CD4-positive, alpha-beta T cell treated with Interleukin-15 for 1 hour (primary cell): ENCODE results near the gene MATN1.

Experiments
- DNase-seq: peaks from one replicate; pipeline ENCODE4 v3.0.0-alpha.2; 2020

MATN1 gene

DNA sequence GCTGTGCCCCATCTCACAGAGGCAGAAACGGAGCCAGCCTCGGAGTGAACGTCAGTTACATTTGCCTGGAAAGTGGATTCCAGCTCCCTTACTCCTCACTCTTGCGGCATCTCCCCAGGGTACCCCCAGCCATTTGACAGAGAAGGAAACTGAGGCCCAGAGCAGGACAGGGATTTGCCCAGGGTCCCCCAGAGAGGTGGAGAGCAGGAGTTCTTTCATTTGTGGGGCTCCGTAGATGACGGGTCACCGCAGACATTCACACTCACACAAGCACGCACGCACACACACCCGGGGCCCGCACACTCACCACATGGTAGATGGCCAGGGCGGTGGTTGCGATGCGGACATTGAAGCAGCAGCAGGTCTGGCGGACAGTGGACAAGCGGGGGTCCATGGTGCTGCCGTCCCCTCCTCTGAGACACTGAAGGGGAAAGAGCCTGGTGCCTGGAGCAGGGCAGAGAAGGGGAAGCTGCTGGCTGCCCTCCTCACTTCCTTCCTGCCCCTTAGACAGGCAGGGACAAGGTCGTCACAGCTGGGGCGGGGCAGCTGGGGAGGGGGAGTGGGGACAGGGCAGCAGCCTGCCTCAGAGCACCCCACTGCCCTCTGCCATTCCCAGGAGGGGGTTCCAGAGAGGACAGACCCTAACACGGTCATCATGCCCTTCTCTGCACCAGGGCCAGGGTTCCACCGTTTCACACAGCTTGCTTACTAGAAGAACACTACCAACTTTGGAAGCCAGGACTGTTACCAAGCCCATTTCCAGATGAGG, 34.2 kb upstream of the MATN1 start, which contains the start of gene LAPTM5:
Gene LAPTM5, minus strand, starts transcription at position 423 of the 769 bp plus-strand sequence. Its CDS starts 29 bp downstream, at position 394.
- DNase-seq = peak; percentile 85

DNA sequence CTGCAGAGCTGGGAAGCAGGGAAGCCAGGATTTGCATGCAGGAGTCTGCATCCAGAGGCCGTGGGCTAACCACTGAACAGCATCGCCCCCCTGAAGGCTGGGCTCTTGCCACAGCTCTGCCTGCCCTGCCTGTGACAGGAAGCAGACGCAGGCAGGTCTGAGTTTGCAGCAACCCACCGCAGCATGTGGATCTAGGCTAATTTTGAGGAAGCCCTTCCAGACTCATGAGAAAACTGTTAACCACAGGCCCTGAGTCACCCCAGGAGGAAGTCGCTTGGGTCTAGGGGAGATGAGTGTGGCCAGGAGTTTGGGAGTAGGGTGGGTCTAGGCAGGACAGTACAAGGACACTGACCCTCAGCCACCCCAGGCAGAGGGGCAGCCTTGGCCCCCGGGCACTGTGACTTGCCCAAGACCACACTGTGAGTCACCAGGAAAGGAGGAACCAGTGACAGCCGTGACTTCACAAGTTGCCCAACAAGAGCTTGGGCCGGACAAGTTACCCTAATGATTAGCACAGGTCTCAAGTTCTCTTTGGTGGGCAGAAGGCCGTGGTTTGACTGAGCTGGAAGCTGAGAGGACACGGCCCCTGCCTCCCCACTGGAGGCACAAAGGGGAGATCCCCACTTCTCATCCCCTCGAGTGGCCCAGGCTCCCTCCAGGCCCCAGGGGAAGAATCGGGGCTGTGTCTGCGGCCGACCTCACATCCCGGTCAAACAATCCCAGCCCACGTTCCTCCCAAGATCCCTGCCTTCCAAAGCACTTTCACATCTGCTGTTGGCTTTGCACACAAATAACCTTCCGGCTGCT, 33.4 kb upstream of the MATN1 start:
- DNase-seq = peak; percentile 92

DNA sequence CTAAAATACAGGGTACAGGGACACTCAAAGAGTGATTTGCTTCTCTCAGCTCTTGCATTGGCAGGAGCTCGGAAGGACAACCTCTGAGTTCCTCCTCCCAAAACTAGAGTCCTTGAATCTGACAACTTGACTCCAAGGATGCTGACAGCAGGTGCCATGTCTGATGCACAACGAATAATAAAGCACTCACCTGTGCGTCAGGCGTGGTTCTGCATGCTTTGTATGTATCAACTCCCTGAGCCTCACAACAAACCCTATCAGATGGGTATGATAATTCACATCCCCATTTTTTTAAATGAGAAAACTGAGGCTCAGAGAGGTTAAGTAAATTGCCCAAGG, 32.8 kb upstream of the MATN1 start:
- no peak for DNase-seq

DNA sequence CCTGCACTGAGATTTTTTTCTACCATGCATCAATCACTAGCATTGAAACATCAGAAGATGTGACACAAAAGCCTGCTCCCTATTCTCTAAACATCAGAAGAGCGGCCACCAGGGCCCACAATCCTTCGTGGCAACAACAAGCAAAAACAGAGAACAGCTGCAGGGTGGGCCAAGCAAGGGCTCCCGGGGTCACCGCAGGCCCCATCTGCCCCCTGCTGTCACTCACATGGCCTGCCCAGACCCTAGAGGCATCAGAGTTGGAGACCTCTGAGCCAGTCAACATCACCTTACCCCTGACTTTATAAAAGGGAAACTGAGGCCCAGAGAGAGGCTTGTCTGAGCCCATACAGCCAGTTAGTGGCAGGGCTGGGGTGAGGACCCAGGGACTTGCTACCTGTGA, 32.4 kb upstream of the MATN1 start:
- DNase-seq = no peak

DNA sequence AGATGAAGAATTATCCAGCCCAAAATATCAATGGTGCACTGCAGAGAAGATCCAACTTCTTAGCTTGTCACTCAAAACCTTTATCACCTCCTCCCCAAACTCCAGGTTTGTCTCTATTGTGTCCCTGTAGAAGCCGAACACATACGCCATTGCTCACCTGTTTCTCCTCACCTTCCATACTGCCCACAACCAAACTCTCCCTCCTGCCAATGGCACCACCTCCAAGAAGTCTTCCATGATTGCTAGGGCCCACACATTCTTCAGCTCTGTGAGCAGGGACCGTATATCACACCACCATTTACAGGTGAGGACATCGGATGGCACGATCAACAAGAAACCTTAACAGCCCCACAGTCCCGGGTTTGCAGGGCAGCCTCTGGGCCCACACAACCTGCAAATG, 31.9 kb upstream of the MATN1 start:
- DNase-seq = no peak

DNA sequence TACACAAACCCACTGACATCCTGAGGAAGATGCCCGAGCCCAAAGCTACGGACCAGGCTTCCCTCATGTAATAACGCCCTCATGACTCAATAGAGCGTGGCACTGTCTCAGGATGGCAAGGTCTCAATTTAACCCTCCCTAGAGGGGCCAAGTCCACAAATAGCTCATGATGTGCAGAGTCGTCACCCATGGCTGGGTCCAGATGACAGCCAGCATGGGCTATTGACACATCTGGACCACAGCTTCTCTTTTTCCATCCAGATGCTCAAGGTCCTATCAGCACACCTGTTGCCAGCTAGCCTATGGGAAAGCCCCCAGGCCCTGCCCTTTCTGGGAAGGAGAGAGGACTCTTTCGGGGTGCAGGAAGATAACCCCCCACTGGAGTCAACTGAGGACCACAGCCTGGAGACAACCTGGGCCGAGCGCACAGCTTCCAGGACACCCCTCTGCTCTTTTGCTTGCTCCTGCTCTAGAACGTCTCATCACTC, 31.3 kb upstream of the MATN1 start:
- peak; percentile 89 for DNase-seq

DNA sequence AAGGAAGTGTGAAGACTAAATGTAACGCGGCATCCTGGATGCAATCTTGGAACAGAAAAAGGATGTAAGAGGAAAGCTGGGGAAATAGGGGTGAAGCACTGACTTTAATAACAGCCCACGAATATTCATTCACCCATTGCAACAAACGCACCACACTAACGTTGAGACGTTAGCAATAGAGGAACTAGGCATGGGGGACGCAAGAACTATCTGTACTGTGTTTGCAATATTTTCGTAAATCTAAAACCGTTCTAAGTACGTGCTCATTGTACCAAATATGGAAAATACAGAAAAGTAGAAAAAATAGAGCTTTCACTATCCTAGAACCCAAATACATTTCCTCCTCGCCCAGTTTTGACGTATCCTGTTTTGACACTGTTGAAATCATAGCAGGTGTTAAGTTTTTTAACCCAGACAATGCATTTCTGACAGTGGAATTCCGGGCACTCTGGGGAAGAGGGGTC, 30.3 kb upstream of the MATN1 start:
- peak; percentile 54 for DNase-seq

DNA sequence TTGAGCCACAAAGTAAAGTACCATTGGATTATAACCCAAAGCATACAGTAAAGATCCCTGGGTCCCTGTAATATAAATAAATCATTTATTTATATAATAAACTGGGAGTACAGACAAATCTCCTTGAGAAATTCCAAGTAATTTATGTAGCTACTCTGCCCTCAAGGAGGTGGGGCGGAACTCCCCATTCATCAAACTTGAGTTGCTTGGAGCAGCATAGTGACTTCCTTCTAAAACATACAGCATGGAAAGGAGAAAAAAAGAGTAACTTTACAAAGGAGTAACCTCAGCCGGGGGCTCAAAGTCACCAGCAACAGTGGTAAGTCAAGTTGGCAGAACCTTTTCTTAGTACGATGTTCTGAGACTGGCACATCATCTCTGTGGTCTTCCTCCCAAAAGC, 29.7 kb upstream of the MATN1 start:
- DNase-seq = no peak

DNA sequence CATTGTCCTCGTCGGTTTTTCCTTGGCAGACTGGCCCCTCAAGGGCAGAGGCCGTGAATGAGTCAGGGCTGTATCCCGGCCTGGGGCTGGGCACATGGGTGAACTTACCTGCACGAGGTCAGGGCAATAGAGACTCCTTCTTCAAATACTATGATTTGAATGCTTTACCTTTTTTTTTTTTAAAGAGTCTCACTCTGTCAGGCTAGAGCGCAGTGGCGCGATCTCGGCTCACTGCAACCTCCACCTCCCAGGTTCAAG, 29.2 kb upstream of the MATN1 start:
- no peak for DNase-seq

DNA sequence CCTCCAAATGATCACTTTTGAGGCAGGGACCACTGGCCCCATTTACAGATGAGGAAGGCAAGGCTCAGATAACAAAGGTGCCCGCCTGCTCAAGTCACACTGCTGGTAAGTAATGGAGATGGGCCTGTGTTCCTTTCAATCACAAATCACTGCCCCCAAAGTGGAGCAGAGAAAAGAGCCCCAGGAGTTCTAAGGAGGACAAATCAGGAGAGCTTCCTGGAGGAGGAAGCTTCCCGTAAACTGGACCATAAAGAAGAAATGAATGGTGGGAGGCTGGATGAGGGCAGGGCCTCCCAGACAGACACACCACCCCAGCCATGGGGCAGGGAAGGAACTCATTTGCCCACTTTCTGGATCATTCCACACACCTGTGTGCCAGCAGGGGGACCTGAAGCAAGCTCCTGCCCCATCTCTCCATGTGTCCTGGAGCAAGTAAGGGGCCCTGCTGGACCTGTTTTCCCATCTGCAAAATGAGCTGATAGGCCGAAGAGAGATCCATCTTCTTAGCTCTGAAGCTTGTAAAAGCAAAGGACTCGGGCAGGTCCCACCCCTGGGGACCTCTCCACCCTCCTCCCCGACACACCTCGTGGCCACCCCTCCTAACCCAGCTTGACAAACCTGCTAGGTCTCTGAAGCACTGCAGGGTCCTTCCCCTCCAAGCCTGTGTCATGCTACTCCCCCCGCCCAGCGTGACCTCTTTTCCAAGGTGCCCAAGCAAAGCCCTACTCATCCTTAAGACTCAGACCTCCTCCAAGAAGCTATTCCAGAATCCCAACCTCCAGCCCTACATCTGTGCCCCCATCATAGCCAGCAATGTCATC, 28.7 kb upstream of the MATN1 start:
- DNase-seq = no peak

DNA sequence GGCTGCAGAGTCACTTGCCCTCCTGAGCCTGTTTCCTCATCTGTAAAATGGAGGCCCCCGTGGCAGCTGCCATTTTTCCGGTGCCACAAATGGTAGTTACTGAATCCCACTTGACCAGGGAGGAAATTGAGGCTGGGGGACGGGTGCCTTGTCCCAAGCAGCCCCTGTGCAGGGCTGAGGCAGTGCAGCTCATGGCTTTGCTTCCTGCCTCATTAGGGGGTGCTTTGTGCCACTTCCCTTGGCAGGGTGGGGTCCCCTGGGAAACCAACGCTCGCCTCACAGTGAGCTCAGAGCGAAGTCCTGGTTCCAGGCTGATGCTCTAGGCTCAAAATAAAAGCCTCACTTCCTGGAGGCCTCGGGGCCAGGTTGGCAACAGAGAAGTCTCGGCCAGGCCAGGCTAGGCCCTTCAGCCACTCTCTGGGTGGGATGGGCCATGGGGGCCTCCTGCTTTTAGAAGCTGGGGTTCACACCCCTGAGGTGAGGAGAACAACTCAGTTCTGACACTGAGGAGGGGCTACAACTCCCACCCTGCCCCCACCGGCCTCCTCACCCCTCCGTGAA, 27.4 kb upstream of the MATN1 start:
- peak; percentile 84 for DNase-seq

DNA sequence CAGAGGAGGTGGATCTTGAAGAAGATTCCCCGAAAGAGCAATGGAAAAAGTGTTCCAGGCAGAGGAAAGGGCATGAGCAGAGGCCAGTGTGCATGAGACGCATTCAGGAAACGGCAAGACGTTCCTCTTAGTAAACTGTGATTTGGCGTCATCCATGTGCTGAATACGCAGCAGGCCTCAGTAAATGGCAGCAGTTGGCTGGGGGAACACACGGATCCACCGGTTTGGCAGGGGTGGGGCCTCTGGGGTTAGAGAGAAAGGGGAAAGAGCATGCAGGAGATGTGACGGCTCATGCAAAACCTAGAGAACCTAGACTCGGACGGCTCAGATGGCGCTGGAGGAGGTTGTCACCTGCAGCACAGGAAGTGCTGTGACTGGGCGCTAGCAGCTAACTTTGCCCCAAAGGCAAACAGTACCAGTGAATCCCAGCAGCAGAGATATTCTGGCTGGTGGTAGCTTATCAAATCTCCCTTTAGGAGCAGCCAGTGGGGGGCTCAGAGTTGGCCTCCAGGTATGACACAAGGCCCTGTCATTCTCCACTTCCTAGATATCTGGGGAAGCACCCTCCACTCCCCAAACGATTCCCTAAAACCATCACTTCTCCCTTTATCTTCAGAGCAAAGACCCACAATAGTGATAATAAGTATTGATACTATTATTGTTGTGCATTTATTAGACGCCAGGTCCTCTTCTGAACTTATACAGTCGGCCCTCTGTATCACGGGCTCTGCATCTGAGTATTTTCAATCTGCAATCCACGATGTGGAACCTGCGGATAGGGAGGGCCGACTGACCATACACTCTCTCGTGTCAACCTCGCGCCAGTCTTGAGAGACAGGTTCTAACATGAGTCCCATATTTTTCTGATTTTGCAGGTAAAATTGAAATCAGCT, 26.6 kb upstream of the MATN1 start:
- DNase-seq = peak; percentile 80

DNA sequence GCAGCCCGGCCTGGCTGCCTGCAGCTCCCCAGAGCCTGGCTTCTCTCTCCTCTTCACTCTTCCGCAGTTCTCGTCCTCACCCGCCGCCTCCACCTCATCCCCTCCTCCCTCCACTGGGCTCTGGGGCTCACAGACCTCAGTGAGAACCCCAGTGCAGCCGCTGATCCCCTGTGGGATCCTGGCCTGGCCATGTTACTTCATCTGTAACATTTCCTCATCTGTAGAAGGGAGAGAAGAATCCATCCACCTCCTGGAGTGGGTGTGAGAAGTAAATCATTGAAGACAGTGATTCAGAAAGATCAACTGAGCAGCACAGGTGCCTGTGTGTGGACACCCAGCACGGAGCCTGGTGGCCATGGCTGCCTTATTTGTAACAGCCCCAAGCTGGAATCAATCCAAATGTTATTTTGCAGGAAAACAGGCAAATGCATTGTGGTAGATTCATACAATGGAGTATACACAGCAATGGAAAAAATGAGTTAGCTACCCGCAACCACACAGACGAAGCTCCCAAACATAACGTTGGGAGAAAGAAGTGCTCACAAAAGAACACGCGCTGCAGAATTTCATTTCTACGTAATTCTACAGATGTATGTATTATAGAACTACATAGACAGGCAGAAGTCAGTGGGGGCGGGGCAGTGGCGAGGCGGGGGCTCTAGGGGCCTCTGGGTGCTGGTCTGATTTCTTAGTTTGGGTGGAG, 25.5 kb upstream of the MATN1 start:
- no peak for DNase-seq

DNA sequence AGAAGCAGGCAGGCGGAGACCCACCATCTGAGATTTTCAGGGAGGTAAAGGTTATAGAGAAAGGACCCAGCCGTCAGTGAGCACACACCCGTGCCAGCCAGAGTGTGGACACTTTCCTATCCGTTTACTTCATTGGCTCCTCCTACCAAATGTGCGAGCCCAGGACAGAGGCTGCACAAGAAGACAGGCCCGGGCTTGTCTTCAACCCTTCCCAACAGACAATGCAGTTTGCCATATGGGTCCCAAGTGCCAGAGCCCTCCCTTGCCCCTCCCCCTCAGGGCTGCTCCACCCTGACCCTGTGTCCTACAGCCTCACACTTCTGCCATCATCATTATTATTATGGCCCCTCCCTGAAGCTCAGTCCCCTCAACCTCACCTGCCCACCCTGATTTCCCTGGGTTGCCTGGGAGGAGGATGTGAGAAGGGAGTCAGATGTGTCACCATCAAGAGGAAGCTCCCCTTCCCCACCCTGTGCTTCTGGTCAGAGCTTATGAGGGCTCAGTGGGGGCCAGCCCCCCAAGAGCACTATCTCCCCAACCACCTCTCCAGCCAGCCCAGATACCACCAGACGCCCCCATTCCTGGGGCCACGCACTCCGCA, 24.8 kb upstream of the MATN1 start:
- no peak for DNase-seq

DNA sequence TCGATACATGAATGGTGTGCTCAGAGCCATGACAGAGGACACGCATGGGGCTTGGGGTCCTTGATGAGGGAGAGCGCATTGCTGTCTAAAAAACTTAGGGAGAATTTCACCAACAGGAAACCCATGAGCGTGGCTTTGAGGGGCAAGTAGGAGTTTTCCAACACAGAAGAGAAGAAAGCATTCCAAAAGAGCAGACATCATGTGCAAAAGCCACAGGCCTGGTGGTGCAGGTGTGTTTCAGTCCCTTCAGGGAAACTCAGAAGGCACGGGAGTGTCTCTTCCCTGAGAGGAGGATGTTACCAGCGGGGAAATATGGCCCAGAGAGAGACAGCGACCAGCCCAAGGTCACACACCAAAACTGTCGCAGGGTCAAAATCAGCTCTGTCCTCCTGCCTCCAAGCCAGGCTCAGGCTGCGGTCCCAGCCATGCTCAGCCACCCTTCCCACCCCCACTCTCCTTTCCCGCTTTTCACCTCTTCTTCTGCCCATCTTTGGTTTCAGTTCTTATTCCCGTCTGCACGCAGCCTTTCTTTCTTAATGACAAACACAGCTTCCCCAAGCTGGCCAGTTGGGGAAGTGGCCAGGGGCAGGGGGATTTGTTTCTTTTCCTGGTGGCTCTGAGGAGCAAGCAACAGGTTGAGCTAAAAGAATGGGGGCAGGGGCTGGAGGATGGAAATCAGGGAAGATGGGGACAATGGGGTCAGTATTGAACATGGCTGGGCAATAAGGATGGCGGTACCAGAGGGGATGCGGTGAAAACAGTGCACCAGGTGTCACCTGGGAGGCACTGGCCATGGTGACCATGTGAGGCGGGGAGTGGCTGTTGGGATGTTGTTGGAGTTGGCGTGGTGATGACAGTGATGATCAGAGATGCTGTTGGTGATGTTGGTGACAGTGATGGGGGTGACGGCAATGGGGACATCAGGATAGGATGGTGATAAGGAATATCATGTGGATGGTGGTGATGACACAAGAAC, 23.9 kb upstream of the MATN1 start:
- DNase-seq = no peak

DNA sequence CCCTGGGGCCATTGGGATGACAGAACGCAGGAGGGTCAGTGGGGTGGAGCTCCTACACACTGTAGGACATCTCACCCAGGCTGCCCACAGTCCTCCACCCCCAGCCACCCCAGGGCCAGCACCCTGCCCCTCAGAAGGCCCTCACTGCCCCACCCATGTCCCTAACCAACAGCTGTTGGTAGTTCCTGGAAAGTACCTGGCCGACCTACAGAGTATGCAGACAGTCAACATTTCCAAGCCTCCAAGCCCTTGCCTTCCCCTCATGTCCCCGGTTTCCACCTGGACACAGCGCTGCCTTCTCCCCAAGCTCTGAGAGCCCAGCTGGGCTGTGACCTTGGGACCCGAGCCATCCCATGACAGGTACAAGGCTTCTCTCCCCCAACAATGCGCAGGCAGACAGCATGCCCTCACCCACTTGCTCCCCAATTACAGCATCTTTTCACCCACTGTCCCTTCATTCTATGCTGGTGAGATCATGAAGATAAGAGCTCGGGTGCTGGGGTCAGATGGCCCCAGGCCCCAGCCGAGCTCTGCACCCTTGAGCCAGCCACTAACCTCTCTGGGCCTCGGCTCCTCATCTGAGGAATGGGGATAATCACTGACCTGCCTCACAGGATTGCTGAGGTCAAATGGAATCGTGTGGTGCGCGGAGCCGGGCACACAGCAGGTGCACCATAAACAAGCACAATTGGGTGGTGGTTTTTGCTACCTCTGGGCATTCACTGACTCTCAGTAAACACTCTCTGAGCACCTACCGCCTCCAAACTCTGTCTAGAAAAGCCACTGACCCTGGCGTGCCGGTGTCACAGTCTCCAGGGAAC, 23.0 kb upstream of the MATN1 start:
- DNase-seq = no peak

DNA sequence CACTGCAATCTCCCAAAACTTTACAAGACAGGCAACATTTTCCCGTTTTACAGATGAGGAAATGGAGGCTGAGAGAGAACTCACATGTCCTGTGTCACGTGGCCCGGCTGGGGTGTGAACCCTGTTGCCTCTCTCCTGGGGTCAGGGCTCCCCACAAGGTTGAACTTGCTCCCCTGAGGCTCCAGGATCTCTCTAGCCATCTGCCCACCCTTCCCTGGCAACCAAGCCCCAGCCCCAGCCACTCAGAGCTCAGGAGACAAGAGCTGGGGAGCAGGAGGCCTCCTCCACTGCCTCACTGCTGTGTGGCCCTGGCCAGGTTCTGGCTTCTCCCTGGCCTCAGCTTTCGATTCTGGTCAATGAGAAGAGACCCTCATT, 22.4 kb upstream of the MATN1 start:
- no peak for DNase-seq

DNA sequence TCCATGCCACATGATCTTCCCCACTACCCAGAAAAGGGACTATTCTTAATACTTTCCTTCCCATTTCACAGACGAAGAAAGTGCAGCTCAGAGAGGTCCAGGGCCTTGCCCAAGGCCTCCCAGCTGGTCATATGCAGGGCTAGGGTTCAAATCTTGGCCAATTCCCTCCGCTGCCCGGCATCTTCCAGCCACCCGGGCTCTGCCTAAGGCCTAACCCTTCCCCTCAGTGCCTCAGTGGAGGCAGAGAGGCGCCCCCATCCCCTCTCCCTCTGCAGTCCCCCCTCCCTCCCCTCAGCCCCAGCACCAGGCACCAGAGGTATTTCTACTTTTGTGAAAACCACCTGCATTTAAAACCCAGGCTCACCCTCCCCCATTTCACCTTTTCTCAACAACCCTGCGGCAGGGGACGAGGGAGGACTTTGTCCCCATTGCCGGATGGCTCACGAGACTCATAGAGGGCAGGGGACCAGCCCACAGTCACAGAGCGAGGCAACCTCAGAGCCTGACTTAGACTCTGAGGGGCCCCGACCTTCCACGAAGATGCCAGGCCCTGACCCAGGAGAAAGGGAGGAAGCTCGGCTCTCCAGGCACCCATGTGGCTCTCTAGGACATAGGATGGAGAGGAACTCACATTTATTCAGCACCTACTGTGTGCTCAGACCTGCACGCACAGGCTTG, 21.9 kb upstream of the MATN1 start:
- no peak for DNase-seq
